Stimulated activated CD8-positive, alpha-beta memory T cell treated with anti-CD3 and anti-CD28 coated beads, Interleukin-7, amount 100 ng/mL, for 1 hour (primary cell): ENCODE measurements around the gene PLIN5.
"Not testable (repeated sequence)": the region's sequence is repeated elsewhere in the genome, so short reads cannot be mapped to it uniquely, and the experiment has no call there.

ENCODE experiments used
- DNase-seq, 2 donors: peaks; one replicate each; pipeline ENCODE4 v3.0.0-alpha.2; 2020; ENCODE audit warnings: low read depth in 2 of 2

Gene PLIN5

DNA sequence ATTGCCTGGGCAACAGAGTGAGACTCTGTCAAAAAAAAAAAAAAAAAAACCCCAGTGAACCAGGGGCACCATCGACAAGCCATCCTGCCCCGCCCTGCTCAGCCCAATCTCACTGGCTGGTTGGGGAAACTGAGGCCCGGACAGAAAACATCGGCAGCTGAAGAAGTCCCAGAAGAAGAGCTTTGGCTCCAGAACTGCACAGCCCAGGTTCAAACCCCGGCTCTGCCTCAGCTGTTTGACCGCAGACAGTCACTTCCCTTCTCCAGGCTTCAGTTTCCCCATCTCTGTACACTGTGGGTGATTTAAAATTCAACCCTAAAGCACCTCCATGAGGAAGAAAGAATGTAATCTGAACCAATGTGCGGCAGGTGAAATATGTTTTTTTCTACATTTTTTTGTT, 33.9 kb upstream of the PLIN5 start:
- DNase-seq, result no peak

DNA sequence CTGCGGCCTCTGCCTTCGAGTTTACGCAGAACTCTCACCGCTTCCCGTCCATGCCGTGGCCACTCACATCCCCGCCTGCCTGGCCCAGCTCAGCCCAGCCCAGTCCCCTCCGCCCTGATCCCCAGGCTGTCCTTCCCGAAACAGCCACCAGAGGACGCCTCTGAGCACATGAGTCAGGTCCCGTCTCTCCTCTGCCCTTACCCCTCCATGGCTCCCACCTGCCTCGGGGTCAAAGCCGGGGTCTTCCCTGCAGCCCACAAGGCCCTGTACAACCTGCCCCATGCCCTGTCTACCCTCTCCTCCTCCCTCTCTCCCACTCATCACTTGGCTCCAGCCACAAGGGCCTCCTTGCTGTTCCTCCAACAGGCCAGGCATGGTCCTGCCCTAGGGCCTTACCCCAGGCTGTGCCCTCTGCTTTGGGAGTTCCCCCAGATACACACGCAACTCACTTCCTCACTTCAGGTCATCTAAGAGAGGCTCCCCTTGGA, 32.6 kb upstream of the PLIN5 start:
- peak; percentile 28 to 45 for DNase-seq

DNA sequence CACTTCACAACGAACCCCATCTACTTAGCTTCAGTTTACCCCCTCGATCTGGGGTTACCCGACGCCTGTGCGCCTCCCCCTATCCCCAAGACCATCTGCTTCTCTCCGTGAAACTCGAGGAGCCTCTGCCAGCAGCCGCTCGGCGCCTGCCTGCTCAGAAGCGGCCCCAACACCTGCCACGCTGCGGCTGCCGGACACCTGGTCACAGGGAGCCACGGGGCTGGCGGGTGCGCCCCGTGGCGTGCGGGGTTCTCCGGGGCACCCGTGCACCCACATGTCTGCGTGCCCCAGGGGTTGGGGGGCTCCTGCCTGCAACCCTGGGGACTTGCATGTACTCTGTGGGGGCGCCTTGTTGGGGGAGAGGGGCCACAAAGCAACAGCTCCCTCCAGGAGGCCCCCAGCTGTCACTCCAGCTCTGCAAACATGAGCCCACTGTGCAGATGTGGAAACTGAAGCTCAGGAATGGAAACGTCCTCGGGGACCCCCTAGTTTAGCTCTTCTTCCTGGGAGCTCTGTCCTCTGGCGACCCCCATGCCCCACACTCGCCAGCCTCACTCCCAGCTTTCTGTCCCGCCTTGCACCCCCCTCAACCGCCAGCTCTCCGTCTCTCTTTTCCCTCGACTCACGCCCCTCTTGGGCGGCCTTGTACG, 31.5 kb upstream of the PLIN5 start:
- no peak for DNase-seq

DNA sequence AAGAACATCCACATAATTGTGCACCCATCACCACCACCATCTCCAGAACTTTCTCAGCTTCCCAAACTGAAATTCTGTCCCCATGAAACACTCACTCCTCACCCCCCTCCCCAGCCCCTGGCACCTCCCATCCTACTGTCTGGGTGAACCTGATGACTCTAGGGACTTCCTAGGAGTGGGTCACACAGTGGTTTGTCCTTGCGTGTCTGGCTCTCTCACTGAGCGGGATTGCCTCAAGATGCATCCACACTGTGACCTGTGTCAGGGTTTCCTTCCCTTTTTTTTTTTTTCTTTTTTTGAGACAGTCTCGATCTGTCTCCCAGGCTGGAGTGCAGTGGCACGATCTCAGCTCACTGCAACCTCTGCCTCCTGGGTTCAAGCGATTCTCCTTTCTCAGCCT, 28.5 kb upstream of the PLIN5 start:
- DNase-seq, result not testable (repeated sequence)

GRCh38 chr19:4562085-4562484, 27.1 kb upstream of the PLIN5 start:
- not testable (repeated sequence) for DNase-seq

DNA sequence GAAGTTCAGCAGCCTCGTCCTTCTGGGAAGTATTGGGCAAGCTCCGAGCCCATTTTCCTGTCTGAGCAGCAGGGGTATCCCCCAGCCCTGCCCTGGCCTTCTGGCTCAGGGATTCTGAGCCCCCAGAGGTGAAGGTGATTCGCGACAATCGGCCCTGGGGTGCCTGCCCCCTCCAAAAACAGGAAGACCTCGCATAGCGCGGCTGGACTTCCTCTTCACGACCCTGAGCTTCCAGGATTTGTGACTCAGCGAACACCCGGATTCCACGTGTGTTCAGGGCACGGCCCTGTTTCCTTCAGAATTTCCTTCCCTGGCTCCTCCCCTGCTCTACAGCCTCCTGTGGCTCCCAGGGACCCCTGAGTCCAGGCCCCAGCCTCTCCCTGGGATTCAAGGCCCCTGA, 24.5 kb upstream of the PLIN5 start, which contains the start of gene SEMA6B:
Gene SEMA6B (minus strand): TSS at position 116 of the 400 bp plus-strand sequence. CDS start 1,227 bp downstream, outside the sequence.
- DNase-seq, result no peak

- DNase-seq, result no peak
Measured at GRCh38 chr19:4557971-4558941, 23.2 kb upstream of the PLIN5 start.

DNA sequence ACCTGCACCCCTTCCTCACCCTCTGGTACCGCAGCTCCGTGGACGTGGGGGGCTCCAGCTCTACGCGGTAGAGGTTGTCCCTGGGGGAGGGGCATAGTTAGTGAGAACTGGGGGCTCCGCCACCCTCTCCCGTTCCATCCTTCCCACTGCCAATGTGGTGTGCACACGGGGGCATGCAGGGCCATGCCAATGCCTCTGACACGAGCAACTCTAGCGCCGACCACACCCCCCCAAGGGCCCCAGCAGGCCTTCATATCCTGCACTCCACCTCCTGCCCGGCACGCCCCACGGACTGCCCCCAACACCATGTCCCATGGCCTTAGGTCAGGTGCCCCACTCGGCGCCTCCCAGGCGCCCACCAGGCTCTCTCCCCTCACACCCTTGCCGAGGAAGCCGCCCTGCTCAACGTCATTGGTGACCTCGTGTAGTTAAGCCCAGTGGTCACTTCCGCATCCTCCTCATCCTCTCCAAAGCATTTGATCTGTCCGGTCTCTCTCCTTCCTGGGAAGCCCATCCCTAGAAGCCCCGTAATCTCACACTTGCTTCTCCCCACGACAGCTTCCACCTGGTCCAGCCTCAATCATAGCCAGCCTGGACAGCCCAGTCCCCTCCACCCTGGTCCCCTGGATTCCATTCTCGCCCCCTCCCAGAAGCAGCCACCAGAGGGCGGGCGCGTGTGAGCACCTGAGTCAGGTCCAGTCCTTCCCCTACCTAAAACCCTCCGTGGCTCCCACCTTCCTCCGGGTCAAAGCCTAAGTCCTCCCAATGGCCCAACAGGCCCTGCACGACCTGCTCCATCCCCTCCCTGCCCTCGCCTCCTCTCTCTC, 22.3 kb upstream of the PLIN5 start:
- DNase-seq, result no peak

- no peak for DNase-seq
Measured at GRCh38 chr19:4556597-4557127, 21.6 kb upstream of the PLIN5 start.

- DNase-seq, result no peak
Measured at GRCh38 chr19:4555657-4556561, 20.9 kb upstream of the PLIN5 start.

GRCh38 chr19:4554717-4555116, 19.7 kb upstream of the PLIN5 start:
- DNase-seq, result no peak

- DNase-seq, result no peak
Measured at GRCh38 chr19:4553775-4554174, 18.8 kb upstream of the PLIN5 start.

DNA sequence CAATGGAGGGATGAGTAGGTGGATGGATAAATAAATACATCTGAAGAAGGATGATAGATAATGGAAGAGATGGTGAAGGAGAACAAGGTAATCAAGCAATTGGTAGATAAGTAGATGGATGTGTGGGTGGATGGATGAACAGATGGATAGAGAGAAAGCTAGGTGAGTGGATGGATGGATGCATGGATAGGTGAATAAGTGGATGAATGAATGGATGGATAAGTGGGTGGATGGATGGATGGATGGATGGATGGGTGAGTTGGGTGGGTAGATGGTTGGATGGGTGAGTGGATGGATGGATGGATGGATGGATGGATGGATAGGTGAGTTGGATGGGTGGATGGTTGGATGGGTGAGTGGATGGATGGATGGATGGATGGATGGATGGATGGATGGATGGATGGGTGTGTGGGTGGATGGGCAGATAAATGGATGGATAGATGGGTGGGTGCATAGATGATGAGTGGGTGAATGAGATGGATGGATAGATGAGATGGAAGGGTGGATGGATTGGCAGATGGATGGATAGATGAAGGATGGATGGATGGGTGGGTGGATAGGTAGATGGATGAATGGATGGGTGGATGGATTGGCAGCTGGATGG, 18.2 kb upstream of the PLIN5 start:
- no peak for DNase-seq

GRCh38 chr19:4552525-4552819, 17.4 kb upstream of the PLIN5 start:
- no peak for DNase-seq

- DNase-seq, result no peak
Measured at GRCh38 chr19:4550479-4551050, 15.5 kb upstream of the PLIN5 start.

DNA sequence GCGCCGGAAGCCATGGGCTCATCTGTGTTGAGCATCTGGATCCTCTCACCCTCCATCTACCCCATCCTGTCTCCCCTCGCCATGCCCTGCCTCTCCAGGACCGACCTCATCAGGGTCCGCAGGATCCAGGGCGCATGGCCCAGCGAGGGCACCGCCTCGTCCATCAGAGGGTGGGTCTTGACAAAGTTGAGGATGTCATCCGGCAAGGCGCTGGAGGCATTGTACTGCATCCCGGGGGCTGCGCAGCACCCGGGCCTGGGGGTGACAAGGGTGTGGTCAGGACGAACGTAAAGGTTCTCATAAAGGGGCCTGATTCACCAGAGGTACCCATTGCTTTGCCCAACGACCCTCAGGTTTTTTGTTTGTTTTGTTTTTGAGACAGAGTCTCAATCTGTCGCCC, 15.0 kb upstream of the PLIN5 start:
- DNase-seq, result no peak

DNA sequence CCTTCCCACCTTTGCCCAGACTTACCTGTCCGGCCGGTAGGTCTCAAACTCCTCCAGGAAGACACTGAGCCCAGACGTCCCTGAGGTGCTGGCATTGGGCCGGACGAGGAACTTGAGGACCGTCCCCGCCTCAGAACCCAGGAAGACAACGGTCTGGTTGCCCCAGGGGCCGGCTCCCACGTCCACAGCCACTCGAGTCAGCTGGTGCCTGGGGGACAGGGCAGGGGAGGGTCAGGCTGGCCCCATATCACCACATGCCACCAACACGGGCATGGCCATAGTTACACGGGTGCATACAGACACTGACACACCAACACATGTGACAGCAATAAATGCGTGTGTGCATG, 13.2 kb upstream of the PLIN5 start:
- no peak for DNase-seq

- no peak for DNase-seq
Measured at GRCh38 chr19:4547303-4548237, 12.5 kb upstream of the PLIN5 start.
